AG20443 (cell line): ENCODE measurements around the gene CLIC2.

ENCODE experiments used
- DNase-seq: peaks from one replicate; pipeline ENCODE4 v3.0.0; 2012; ENCODE audit warnings: low spot score, mixed read lengths

Gene CLIC2

DNA sequence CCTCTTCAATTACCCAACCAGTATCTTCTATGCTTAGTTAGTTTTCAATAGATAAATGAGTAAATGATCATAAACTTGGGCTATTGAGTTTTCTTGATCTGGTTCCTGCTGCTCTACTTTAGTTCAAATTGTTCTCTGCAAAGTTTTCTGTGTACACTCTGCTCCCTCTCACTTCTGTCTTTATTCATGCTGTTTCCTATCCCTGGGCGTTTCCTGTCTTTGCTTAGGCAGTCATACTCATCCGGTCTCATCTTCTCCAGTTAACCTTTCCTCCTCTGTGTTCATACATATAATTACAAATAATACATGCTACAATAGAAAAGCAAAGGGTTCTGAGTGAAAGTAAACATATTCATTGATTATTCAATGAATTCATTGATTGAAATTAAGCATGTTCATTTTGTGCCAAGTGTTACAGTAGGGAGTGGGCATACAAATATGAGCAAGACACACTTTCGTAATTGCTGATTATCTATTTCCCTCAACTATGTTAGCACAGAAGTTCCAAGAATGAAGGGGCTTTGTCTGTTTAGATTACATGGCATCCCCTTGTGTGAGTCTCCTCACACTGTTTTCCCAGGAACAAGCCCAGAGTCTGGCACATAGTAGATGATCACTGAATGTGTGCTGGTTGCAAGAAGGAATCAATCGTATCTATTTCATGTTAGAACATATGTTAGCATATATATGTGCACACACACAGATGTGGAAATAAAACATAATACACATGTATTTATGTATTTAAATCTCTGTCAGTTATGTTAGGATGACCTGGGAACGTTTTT, 71.3 kb downstream of the CLIC2 start:
- no peak for DNase-seq

DNA sequence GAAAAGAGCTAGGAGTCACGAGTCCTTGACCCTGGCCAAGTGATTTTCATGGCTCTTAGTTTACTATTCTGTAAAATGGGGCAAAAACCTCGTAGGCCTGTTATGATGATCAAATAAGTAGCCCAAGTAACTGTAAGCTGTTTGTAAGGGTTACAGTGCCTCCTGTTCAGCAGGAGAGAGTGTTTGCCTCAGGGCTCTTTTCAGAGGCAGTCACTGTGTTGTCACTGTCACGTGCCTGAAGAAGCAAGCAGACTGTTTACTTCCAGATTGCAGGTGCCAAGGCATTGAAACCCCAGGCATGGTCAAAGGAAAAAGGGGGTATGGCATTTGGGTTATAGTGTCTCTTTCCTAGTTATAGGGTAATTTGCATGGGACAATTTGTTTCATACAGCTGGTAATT, 74.7 kb downstream of the CLIC2 start:
- no peak for DNase-seq

DNA sequence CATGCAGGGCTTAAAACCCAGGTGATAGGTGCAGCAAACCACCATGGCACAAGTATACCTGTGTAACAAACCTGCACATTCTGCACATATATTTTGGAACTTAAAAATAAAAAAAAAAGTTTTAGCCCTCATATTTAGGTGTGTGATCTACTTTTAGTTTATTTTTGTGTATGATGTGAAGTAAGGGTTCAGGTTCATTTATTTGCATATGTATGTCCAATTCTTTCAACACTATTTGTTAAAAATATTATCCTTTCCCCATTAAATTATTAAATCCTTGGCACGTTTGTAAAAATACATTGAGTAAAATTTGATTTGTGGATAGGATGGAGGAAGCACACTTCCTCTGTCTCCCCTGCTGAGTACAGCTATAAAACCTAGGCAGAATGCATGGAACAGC, 83.0 kb downstream of the CLIC2 start:
- no peak for DNase-seq

GRCh38 chrX:155247497-155247896, 86.9 kb downstream of the CLIC2 start:
- DNase-seq: no peak

- DNase-seq: no peak
These were observed 87.7 kb downstream of the CLIC2 start for GRCh38 chrX:155246748-155247147.

GRCh38 chrX:155242300-155242699, 92.1 kb downstream of the CLIC2 start:
- DNase-seq: no peak

DNA sequence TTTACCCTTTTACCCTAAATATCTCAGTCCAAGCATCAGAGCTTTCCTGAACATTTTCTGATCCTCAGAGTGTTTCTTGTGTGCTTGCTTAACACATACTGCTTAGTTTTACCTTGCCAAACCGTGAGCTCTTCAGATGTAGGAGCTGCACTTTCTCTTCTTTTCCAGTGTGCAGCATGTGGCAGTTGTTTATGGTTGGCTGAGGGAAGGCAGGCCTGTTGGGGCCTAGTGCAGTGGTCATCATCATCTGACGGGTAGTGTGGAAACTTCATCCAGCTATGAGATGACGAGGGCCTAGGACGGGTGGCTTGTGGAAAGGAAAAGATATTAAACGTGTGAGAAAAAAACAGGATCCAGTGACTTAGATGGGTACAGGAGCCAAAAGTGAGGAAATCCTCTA, 96.7 kb downstream of the CLIC2 start:
- DNase-seq: no peak

- DNase-seq: no peak
These were observed 98.5 kb downstream of the CLIC2 start for GRCh38 chrX:155235891-155236290.

- DNase-seq: no peak
These were observed 103.3 kb downstream of the CLIC2 start for GRCh38 chrX:155231163-155231562.
